ENCODE measurements around the gene GOLGA8K.
"Not testable (repeated sequence)": the region's sequence is repeated elsewhere in the genome, so short reads cannot be mapped to it uniquely, and the experiment has no call there.

- TF ChIP-seq, protein P1, sequence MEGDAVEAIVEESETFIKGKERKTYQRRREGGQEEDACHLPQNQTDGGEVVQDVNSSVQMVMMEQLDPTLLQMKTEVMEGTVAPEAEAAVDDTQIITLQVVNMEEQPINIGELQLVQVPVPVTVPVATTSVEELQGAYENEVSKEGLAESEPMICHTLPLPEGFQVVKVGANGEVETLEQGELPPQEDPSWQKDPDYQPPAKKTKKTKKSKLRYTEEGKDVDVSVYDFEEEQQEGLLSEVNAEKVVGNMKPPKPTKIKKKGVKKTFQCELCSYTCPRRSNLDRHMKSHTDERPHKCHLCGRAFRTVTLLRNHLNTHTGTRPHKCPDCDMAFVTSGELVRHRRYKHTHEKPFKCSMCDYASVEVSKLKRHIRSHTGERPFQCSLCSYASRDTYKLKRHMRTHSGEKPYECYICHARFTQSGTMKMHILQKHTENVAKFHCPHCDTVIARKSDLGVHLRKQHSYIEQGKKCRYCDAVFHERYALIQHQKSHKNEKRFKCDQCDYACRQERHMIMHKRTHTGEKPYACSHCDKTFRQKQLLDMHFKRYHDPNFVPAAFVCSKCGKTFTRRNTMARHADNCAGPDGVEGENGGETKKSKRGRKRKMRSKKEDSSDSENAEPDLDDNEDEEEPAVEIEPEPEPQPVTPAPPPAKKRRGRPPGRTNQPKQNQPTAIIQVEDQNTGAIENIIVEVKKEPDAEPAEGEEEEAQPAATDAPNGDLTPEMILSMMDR (IDR thresholded peaks at IDR 0.05; ENCODE audit: insufficient read depth, low read length) = not testable (repeated sequence)
- not testable (repeated sequence) for TF ChIP-seq POLR2AphosphoS5 (IDR thresholded peaks at IDR 0.05; ENCODE audit: low read depth); GABPA (IDR thresholded peaks at IDR 0.05; ENCODE audit: low read depth); SPI1 (IDR thresholded peaks at IDR 0.05; ENCODE audit: borderline replicate concordance, low read depth)
- TF ChIP-seq, protein P2, sequence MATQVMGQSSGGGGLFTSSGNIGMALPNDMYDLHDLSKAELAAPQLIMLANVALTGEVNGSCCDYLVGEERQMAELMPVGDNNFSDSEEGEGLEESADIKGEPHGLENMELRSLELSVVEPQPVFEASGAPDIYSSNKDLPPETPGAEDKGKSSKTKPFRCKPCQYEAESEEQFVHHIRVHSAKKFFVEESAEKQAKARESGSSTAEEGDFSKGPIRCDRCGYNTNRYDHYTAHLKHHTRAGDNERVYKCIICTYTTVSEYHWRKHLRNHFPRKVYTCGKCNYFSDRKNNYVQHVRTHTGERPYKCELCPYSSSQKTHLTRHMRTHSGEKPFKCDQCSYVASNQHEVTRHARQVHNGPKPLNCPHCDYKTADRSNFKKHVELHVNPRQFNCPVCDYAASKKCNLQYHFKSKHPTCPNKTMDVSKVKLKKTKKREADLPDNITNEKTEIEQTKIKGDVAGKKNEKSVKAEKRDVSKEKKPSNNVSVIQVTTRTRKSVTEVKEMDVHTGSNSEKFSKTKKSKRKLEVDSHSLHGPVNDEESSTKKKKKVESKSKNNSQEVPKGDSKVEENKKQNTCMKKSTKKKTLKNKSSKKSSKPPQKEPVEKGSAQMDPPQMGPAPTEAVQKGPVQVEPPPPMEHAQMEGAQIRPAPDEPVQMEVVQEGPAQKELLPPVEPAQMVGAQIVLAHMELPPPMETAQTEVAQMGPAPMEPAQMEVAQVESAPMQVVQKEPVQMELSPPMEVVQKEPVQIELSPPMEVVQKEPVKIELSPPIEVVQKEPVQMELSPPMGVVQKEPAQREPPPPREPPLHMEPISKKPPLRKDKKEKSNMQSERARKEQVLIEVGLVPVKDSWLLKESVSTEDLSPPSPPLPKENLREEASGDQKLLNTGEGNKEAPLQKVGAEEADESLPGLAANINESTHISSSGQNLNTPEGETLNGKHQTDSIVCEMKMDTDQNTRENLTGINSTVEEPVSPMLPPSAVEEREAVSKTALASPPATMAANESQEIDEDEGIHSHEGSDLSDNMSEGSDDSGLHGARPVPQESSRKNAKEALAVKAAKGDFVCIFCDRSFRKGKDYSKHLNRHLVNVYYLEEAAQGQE (IDR thresholded peaks at IDR 0.05; ENCODE audit: insufficient replicate concordance, low read depth) = not testable (repeated sequence)
These were observed 14.9 kb downstream of the GOLGA8K start for GRCh38 chr15:32388050-32388648.
